ENCODE measurements around the gene GFRA1. TPM values are rescaled to one million over a fixed set of nuclear protein-coding genes. Genes with fewer than 3 reads are reported as not detected.

GFRA1 gene
- total and polyA plus RNA-seq, 2 of the 4 experiments (the other 2 are of a cell fraction), result 9.1 to 9.3 TPM

DNA sequence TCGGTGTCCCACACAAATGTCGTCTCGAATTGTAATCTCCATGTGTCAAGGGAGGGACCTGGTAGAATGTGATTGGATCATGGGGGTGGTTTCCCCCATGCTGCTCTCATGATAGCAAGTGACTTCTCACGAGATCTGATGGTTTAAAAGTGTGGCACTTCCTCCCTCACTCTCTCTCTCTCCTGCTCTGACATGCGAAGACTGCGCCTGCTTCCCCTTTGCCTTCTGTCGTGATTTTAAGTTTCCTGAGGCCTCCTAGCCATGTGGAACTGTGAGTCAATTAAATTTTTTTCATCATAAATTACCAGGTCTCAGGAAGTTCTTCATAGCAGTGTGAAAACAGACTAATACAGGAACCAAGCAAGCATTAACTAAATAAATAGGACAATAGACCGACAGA lies 229.1 kb downstream of the GFRA1 start:
- H3K18ac ChIP-seq (ENCODE audit: low read depth, low read length), result no peak overlapping the region
- no peaks in the 10 kb centered on the region for H4K20me1 ChIP-seq (ENCODE audit: insufficient read depth, low read length)
- no TSS peak for BruUV-seq (replicated peaks)
- no peak overlapping the region for H2BK5ac ChIP-seq (ENCODE audit: low read depth, low read length, poor library complexity, severe bottlenecking)
- intact Hi-C loops (cut with micrococcal nuclease) (no loop called here), in situ Hi-C loops (cut with MboI; ENCODE audit: low sequenced_read_pairs) (no loop called here), dilution Hi-C loops (cut with HindIII; ENCODE audit: low sequenced_read_pairs, unreplicated experiment) (no loop called here)
- no peak overlapping the region for H3K4me2 ChIP-seq (ENCODE audit: low read depth, low read length)
- H3K9me1 ChIP-seq (ENCODE audit: insufficient read depth, low read length), result no peaks in the 10 kb centered on the region
- no peak overlapping the region for H2AK5ac ChIP-seq (ENCODE audit: low read depth, low read length)
- H2BK20ac ChIP-seq (ENCODE audit: low read depth, low read length), result no peak overlapping the region
- TF ChIP-seq SMC3 (IDR thresholded peaks at IDR 0.05; ENCODE audit: low read depth, low read length), result no peak
- TF ChIP-seq, protein P1, sequence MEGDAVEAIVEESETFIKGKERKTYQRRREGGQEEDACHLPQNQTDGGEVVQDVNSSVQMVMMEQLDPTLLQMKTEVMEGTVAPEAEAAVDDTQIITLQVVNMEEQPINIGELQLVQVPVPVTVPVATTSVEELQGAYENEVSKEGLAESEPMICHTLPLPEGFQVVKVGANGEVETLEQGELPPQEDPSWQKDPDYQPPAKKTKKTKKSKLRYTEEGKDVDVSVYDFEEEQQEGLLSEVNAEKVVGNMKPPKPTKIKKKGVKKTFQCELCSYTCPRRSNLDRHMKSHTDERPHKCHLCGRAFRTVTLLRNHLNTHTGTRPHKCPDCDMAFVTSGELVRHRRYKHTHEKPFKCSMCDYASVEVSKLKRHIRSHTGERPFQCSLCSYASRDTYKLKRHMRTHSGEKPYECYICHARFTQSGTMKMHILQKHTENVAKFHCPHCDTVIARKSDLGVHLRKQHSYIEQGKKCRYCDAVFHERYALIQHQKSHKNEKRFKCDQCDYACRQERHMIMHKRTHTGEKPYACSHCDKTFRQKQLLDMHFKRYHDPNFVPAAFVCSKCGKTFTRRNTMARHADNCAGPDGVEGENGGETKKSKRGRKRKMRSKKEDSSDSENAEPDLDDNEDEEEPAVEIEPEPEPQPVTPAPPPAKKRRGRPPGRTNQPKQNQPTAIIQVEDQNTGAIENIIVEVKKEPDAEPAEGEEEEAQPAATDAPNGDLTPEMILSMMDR (conservative IDR thresholded peaks at IDR 0.05; ENCODE audit: low read depth, low read length), result no peak
- no peak for TF ChIP-seq RCOR1 (IDR thresholded peaks at IDR 0.05; ENCODE audit: insufficient replicate concordance, low read length)
- TF ChIP-seq RFX5 (IDR thresholded peaks at IDR 0.05; ENCODE audit: low read depth, low read length), result no peak
- no peak for TF ChIP-seq RAD21 (IDR thresholded peaks at IDR 0.05; ENCODE audit: low read length)
- TF ChIP-seq POLR2A (IDR thresholded peaks at IDR 0.05; ENCODE audit: low read depth, low read length), result no peak
- no peak for TF ChIP-seq MAZ (IDR thresholded peaks at IDR 0.05; ENCODE audit: borderline replicate concordance, low read depth, low read length)
- TF ChIP-seq, protein P2, sequence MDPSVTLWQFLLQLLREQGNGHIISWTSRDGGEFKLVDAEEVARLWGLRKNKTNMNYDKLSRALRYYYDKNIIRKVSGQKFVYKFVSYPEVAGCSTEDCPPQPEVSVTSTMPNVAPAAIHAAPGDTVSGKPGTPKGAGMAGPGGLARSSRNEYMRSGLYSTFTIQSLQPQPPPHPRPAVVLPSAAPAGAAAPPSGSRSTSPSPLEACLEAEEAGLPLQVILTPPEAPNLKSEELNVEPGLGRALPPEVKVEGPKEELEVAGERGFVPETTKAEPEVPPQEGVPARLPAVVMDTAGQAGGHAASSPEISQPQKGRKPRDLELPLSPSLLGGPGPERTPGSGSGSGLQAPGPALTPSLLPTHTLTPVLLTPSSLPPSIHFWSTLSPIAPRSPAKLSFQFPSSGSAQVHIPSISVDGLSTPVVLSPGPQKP (IDR thresholded peaks at IDR 0.05; ENCODE audit: borderline replicate concordance, low read depth, low read length), result no peak
- TF ChIP-seq, protein P3, sequence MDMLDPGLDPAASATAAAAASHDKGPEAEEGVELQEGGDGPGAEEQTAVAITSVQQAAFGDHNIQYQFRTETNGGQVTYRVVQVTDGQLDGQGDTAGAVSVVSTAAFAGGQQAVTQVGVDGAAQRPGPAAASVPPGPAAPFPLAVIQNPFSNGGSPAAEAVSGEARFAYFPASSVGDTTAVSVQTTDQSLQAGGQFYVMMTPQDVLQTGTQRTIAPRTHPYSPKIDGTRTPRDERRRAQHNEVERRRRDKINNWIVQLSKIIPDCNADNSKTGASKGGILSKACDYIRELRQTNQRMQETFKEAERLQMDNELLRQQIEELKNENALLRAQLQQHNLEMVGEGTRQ (IDR thresholded peaks at IDR 0.05; ENCODE audit: low read depth, low read length), result no peak
- no peak for TF ChIP-seq BHLHE40 (IDR thresholded peaks at IDR 0.05; ENCODE audit: low read depth, low read length)
- no peak for TF ChIP-seq FOS (IDR thresholded peaks at IDR 0.05; ENCODE audit: low read depth, low read length)
- no peak for TF ChIP-seq CHD1 (IDR thresholded peaks at IDR 0.05; ENCODE audit: low read depth, low read length)
- no peak for TF ChIP-seq MXI1 (IDR thresholded peaks at IDR 0.05; ENCODE audit: borderline replicate concordance, low read depth, low read length)
- no peak for TF ChIP-seq CEBPB (IDR thresholded peaks at IDR 0.05; ENCODE audit: low read depth, low read length)
- no peak for TF ChIP-seq NFE2L2 (IDR thresholded peaks at IDR 0.05; ENCODE audit: low read depth, low read length)
- no peak for TF ChIP-seq MAFK (IDR thresholded peaks at IDR 0.05; ENCODE audit: low read depth, low read length)
- H3K23ac ChIP-seq (ENCODE audit: low read depth, low read length), result no peak overlapping the region
- H3K56ac ChIP-seq (ENCODE audit: extremely low read depth, insufficient read depth, low read length), result no peak overlapping the region
- ATAC-seq (ENCODE audit: low read depth) (no peak), DNase-seq (no peak)
- H3K4me1 ChIP-seq (ENCODE audit: control insufficient read depth, insufficient read depth, low read length), result no peaks in the 10 kb centered on the region
- no peaks in the 10 kb centered on the region; the same call in 1 of the 2 replicates for H3K9me3 ChIP-seq (ENCODE audit: control insufficient read depth, insufficient read depth, low read length)
- H2AK9ac ChIP-seq (replicated peaks; ENCODE audit: low read depth, low read length, poor library complexity), result no peak overlapping the region
- WGBS, 2 experiments (ENCODE audit: extremely low coverage in 2 of 2, insufficient read length in 1 of 2), result no CpG with 5 or more reads among the region's 8 CpGs
- H3K14ac ChIP-seq (replicated peaks; ENCODE audit: low read depth, low read length), result no peak overlapping the region
- ChIA-PET POLR2A (ENCODE audit: unreplicated experiment) (no interaction called here), CTCF (no interaction called here)
- H3K9ac ChIP-seq (ENCODE audit: low read depth, low read length), result no peak overlapping the region
- no peaks in the 10 kb centered on the region for H3K36me3 ChIP-seq (ENCODE audit: control insufficient read depth, insufficient read depth, low read length)
- no peak overlapping the region for H4K5ac ChIP-seq (ENCODE audit: low read depth, low read length)
- no peak overlapping the region for H3K4me3 ChIP-seq (ENCODE audit: insufficient read depth, low read depth, low read length)
- no peak overlapping the region for H4K91ac ChIP-seq (ENCODE audit: insufficient read depth, low read depth, low read length)
- no peak overlapping the region for H3K27ac ChIP-seq (ENCODE audit: insufficient read depth, low read length)
- H3K79me1 ChIP-seq (ENCODE audit: low read depth in 1 of 2, low read length in 2 of 2), result no peaks in the 10 kb centered on the region
- H2AFZ ChIP-seq (replicated peaks; ENCODE audit: low read length, poor library complexity), result no peak overlapping the region
- H2BK120ac ChIP-seq (ENCODE audit: low read depth, low read length), result no peak overlapping the region
- no peak overlapping the region for H4K8ac ChIP-seq (ENCODE audit: low read depth in 2 of 2, low read length in 2 of 2)
- H2BK15ac ChIP-seq (ENCODE audit: low read depth, low read length), result no peak overlapping the region
- no peaks in the 10 kb centered on the region for H3K27me3 ChIP-seq (ENCODE audit: control insufficient read depth, insufficient read depth, low read length)
- H3K4ac ChIP-seq (ENCODE audit: low read depth, low read length), result no peak overlapping the region
